Esophagus muscularis mucosa (tissue), 4 donors: ENCODE measurements around the gene PACRG. TPM values are rescaled to one million over a fixed set of nuclear protein-coding genes. Genes with fewer than 3 reads are reported as not detected.

Source experiments
- DNase-seq: peaks from one replicate; pipeline ENCODE4 v3.0.0-alpha.2; 2017; ENCODE audit errors: extremely low spot score
- H3K27ac ChIP-seq, 4 donors: fragments of 200-600 bp; sonication (generic); replicated peaks in 1 of 4; 1 replicate in 3 of 4; 2 replicates in 1 of 4; pipeline ENCODE4 v1.5.1; 2016 to 2019; ENCODE audit warnings: mild to moderate bottlenecking in 1 of 4
- H3K27me3 ChIP-seq, 4 donors: fragments of 200-600 bp; sonication (generic); one replicate each; pipeline versions ENCODE4 v1.5.1 to v1.6.0; 2016 to 2019
- H3K36me3 ChIP-seq, 4 donors: fragments of 200-600 bp; sonication (generic); one replicate each; pipeline ENCODE4 v1.5.1; 2016 to 2019
- H3K4me1 ChIP-seq, 4 donors: fragments of 200-600 bp; sonication (generic); one replicate each; pipeline ENCODE4 v1.5.1; 2016 to 2019
- H3K4me3 ChIP-seq, 4 donors: fragments of 200-600 bp; sonication (generic); 1 replicate in 2 of 4; 2 replicates in 2 of 4; pipeline ENCODE4 v1.5.1; 2016 to 2019; ENCODE audit warnings: mild to moderate bottlenecking in 4 of 4, moderate library complexity in 1 of 4
- H3K9me3 ChIP-seq, 4 donors: fragments of 200-600 bp; sonication (generic); 1 replicate in 3 of 4; 2 replicates in 1 of 4; pipeline ENCODE4 v1.5.1; 2016 to 2019
- EP300 ChIP-seq: sonication (generic); formaldehyde crosslinking; IDR thresholded peaks from one replicate; pipeline ENCODE4 v1.6.1; 2017; ENCODE audit warnings: antibody characterized with exemption
- POLR2A ChIP-seq: fragments of 450-650 bp; IDR thresholded peaks from one replicate; pipeline ENCODE4 v1.6.1; 2017; ENCODE audit warnings: antibody characterized with exemption, moderate library complexity, mild to moderate bottlenecking, low read depth
- POLR2AphosphoS5 ChIP-seq, 2 donors: sonication (generic); formaldehyde crosslinking; IDR thresholded peaks; one replicate each; pipeline ENCODE4 v1.6.1; 2017; ENCODE audit warnings: antibody characterized with exemption in 2 of 2
- WGBS: methylation state at CpG from one replicate; pipeline ENCODE4 v1.1.5; 2018; 5-methylcytosine and 5-hydroxymethylcytosine counted together
- intact Hi-C: fragments of 100-400 bp; cut with DNase I; formaldehyde crosslinking; loops from one replicate; pipeline ENCODE4 v1.15.1; 2023
- total RNA-seq, 4 donors: library from RNA; depleted of rRNA; stranded (reverse); fragments of >200 nt; gene quantifications; one replicate each; pipeline versions ENCODE4 v1.1.0 to v1.2.1, GENCODE V29; 2016
- TF ChIP-seq, protein P1 (sequence below), 3 experiments: fragments of 200-600 bp in 2 of 3; fragments of 450-650 bp in 1 of 3; sonication (generic) in 2 of 3; IDR thresholded peaks; one replicate each; pipeline ENCODE4 v1.5.1; 2017 to 2019; ENCODE audit warnings: antibody characterized with exemption in 3 of 3, mild to moderate bottlenecking in 2 of 3, moderate library complexity in 1 of 3

PACRG gene
- total RNA-seq, 4 donors from 2014 or later: 1.3 to 3.5 (median 1.8) TPM; not detected in 1

DNA sequence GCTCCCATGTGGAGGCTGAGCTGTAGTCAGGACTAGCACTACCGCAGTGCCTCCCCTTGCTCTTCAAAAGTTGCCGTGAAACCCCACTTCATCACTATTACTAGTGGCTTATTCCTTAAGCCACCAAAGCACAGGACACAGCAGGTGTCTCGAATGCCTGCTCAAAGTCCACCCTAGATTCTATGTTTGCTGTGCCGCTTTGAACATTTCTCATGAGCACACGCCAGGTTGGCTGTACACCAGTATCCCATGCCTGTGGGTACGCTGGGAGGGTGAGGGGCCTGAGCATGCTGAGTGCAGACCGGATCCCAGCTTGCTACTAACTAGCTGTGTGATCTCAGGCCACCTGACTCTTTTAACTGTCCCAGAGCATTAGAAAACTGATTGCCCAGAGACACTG lies 350.9 kb downstream of the PACRG start:
- no peak for DNase-seq
- Histone ChIP-seq H3K27me3 (no peaks in the 10 kb centered on the region), H3K27ac (no peak overlapping the region), H3K9me3 (no peaks in the 10 kb centered on the region), H3K36me3 (no peaks in the 10 kb centered on the region), H3K4me1 (no peaks in the 10 kb centered on the region), H3K4me3 (no peak overlapping the region)
- intact Hi-C loops: no loop called here
- TF ChIP-seq, protein P1, sequence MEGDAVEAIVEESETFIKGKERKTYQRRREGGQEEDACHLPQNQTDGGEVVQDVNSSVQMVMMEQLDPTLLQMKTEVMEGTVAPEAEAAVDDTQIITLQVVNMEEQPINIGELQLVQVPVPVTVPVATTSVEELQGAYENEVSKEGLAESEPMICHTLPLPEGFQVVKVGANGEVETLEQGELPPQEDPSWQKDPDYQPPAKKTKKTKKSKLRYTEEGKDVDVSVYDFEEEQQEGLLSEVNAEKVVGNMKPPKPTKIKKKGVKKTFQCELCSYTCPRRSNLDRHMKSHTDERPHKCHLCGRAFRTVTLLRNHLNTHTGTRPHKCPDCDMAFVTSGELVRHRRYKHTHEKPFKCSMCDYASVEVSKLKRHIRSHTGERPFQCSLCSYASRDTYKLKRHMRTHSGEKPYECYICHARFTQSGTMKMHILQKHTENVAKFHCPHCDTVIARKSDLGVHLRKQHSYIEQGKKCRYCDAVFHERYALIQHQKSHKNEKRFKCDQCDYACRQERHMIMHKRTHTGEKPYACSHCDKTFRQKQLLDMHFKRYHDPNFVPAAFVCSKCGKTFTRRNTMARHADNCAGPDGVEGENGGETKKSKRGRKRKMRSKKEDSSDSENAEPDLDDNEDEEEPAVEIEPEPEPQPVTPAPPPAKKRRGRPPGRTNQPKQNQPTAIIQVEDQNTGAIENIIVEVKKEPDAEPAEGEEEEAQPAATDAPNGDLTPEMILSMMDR (IDR thresholded peaks at IDR 0.05): no peak
- TF ChIP-seq POLR2AphosphoS5 (IDR thresholded peaks at IDR 0.05) (no peak), EP300 (no peak), POLR2A (no peak)
- WGBS: 93% methylated on average over 7 of the region's 7 CpGs

DNA sequence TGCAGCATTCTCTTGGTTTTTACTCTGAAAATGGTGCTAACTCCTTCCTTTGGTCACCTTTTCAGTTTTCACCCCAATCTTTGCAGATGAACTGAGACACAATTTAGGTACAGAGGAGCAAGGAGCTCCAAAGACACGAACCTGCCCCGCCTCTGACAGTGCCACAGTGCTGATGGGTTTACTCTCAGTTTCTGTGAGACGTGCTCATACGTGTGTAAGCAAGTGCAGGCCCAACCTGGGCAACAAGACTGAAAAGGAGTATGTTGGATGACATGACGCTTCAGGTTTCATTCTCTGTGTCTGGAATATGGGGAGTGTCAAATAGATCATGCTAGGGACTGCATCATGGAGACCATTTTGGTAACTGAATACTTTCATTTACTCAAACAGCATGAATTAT lies 352.5 kb downstream of the PACRG start:
- Histone ChIP-seq H3K4me3 (no peak overlapping the region), H3K36me3 (no peaks in the 10 kb centered on the region), H3K4me1 (no peaks in the 10 kb centered on the region), H3K27me3 (no peaks in the 10 kb centered on the region), H3K9me3 (no peaks in the 10 kb centered on the region), H3K27ac (no peak overlapping the region)
- intact Hi-C loops: no loop called here
- TF ChIP-seq EP300: no peak
- TF ChIP-seq, protein P1 (IDR thresholded peaks at IDR 0.05): no peak
- TF ChIP-seq POLR2A: no peak
- WGBS: 93% methylated on average over 5 of the region's 5 CpGs
- DNase-seq: no peak

DNA sequence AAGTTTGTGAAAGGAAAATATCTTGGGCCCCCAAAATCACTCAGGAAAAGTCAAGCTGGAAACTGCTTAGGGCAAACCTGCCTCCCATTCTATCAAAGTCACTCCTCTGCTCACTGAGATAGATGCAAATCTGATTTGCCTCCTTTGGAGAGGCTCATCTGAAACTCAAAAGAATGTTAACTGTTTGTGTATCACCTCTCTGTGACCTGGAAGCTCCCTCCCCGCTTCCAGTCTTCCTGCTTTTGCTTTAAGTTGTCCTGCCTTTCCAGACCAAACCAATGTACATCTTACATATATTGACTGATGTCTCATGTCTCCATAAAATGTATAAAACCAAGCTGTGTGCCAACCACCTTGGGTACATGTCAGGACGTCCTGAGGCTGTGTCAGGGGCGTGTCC lies 355.4 kb downstream of the PACRG start:
- Histone ChIP-seq H3K27ac (no peak overlapping the region), H3K27me3 (no peaks in the 10 kb centered on the region), H3K36me3 (no peaks in the 10 kb centered on the region), H3K4me3 (no peak overlapping the region), H3K4me1 (no peaks in the 10 kb centered on the region), H3K9me3 (no peaks in the 10 kb centered on the region)
- DNase-seq: no peak
- intact Hi-C loops: no loop called here
- no peak for TF ChIP-seq POLR2AphosphoS5 (IDR thresholded peaks at IDR 0.05)
- TF ChIP-seq, protein P1 (IDR thresholded peaks at IDR 0.05): no peak
- TF ChIP-seq EP300: no peak
- no peak for TF ChIP-seq POLR2A
- 55% methylated on average over 3 of the region's 3 CpGs for WGBS

DNA sequence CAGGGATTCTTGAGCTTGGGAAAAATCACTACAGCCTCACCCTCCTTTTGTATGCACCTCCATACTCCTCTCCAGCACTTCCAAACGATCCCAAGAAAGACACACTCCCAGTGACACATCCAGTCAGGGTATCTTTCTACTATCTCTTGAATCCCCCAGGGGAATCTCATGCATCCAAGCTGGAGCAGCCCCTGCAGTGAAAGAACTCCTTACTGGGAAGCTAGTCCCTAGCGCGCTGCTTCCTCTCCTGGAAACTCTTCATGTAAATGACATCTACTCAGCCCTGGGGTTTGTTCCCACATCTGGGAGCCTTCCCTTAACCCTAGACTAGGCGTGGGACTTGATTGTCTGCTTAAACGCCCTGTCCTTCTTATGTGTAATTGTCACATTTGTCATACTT lies 357.7 kb downstream of the PACRG start:
- no peaks in the 10 kb centered on the region for H3K36me3 ChIP-seq
- TF ChIP-seq, protein P1 (IDR thresholded peaks at IDR 0.05): no peak
- TF ChIP-seq POLR2AphosphoS5 (IDR thresholded peaks at IDR 0.05): no peak
- TF ChIP-seq POLR2A: no peak
- TF ChIP-seq EP300: no peak
- H3K4me3 ChIP-seq: no peak overlapping the region
- no peak for DNase-seq
- no peaks in the 10 kb centered on the region for H3K27me3 ChIP-seq
- intact Hi-C loops: no loop called here
- no peak overlapping the region for H3K27ac ChIP-seq
- H3K4me1 ChIP-seq: no peaks in the 10 kb centered on the region
- WGBS: 83% methylated on average over 5 of the region's 5 CpGs
- no peaks in the 10 kb centered on the region for H3K9me3 ChIP-seq

DNA sequence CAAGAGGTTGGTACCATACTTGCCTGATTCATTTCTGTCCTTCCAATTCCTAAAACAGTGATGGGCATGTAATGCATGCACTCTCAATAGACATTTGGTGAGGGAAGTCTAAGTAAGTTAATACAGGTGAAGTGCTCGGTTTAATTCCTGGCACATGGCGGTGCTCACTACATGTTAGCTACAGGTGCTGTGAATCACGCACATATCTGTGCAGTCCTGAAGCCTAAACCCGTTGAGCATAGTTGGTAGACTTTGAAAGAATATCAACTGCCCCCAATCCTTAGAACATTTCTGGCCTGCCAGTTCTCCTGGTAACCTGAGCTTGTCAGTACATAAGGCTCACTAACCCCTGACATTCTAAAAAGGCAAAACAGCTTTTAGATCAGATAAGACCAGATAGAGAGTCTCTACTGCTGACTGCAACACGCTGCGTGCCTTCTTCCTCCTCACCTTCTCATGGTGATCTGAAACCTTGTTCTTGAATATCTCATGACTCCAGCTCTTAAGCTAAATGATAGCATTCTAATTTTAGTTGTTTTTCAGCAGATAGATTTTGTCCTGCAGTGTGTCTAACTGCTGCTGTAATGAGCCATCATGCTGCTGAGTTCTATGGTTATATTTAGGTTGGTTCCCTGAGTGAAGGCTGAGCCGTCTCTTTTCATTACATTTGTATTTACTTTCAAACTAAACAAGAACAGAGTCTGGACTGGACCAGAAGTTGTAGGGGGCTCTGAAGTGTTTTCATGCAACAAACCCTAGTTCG lies 358.3 kb downstream of the PACRG start:
- intact Hi-C loops: no loop called here
- no peaks in the 10 kb centered on the region for H3K4me1 ChIP-seq
- H3K27me3 ChIP-seq: no peaks in the 10 kb centered on the region
- DNase-seq: no peak
- H3K4me3 ChIP-seq: no peak overlapping the region
- H3K36me3 ChIP-seq: no peaks in the 10 kb centered on the region
- no peak overlapping the region for H3K27ac ChIP-seq
- no peak for TF ChIP-seq POLR2AphosphoS5 (IDR thresholded peaks at IDR 0.05)
- no peak for TF ChIP-seq POLR2A
- TF ChIP-seq EP300: no peak
- TF ChIP-seq, protein P1 (IDR thresholded peaks at IDR 0.05): no peak
- 75% methylated on average over 8 of the region's 8 CpGs for WGBS
- H3K9me3 ChIP-seq: no peaks in the 10 kb centered on the region
